Calu3 (cell line): ENCODE measurements around the gene VAV1. TPM values are rescaled to one million over a fixed set of nuclear protein-coding genes. Genes with fewer than 3 reads are reported as not detected.

Experiments used
- BruUV-seq: library from RNA; stranded (reverse); fragments of 400-500 nt; replicated peaks from 2 replicates; lab custom pipeline; 2021; lab: Mats Ljungman, UMichigan
- CTCF ChIA-PET: fragments of 300-600 bp; sonication (Branson Sonifier 250); formaldehyde crosslinking; loops from one replicate; lab custom pipeline; 2022; ENCODE audit warnings: antibody characterized with exemption; lab: Charles Lee
- DNase-seq: peaks from one replicate; pipeline ENCODE4 v3.0.0; 2022
- H3K27ac Mint-ChIP-seq: one replicate; pipeline ENCODE4 v1.8.0; 2022; ENCODE audit warnings: mixed read lengths; ENCODE audit not compliant: unreplicated experiment
- H3K27me3 Mint-ChIP-seq: one replicate; pipeline ENCODE4 v1.8.0; 2022; ENCODE audit warnings: mixed read lengths; ENCODE audit not compliant: unreplicated experiment
- H3K36me3 Mint-ChIP-seq: one replicate; pipeline ENCODE4 v1.8.0; 2022; ENCODE audit warnings: mild to moderate bottlenecking, moderate library complexity, mixed read lengths; ENCODE audit not compliant: insufficient read depth, unreplicated experiment
- H3K4me1 Mint-ChIP-seq: one replicate; pipeline ENCODE4 v1.8.0; 2022; ENCODE audit warnings: mild to moderate bottlenecking, low read depth, mixed read lengths; ENCODE audit not compliant: unreplicated experiment
- H3K4me3 Mint-ChIP-seq: one replicate; pipeline ENCODE4 v1.8.0; 2022; ENCODE audit warnings: mild to moderate bottlenecking, low read depth, moderate library complexity, mixed read lengths; ENCODE audit not compliant: unreplicated experiment
- H3K9me3 Mint-ChIP-seq: one replicate; pipeline ENCODE4 v1.8.0; 2022; ENCODE audit warnings: low read depth, mixed read lengths; ENCODE audit not compliant: unreplicated experiment
- CTCF ChIP-seq: fragments of 200-600 bp; IDR thresholded peaks from one replicate; pipeline ENCODE4 v1.8.0; 2022; ENCODE audit warnings: antibody characterized with exemption; ENCODE audit not compliant: unreplicated experiment
- intact Hi-C: fragments of 100-400 bp; cut with micrococcal nuclease; formaldehyde crosslinking; loops from one replicate; pipeline ENCODE4 v1.10.0; 2022; ENCODE audit not compliant: unreplicated experiment
- total RNA-seq: library from RNA; stranded (reverse); gene quantifications from 2 replicates; pipeline ENCODE4 v1.2.3, GENCODE V29; 2022

The VAV1 gene
- total RNA-seq, 1 experiment from 2014 or later: 0.28 TPM

- H3K4me1 Mint-ChIP-seq: peaks cover 12% of the 10 kb centered on the region
- H3K9me3 Mint-ChIP-seq: no peaks in the 10 kb centered on the region
- peaks cover 3% of the 10 kb centered on the region for H3K36me3 Mint-ChIP-seq
- no peak for DNase-seq
- CTCF ChIA-PET: no interaction called here
- no peak for TF ChIP-seq CTCF
- intact Hi-C loops: no loop called here
- no TSS peak for BruUV-seq
- H3K27me3 Mint-ChIP-seq: peaks cover 42% of the 10 kb centered on the region
- H3K27ac Mint-ChIP-seq: no peak overlapping the region
- H3K4me3 Mint-ChIP-seq: no peak overlapping the region
Measured at GRCh38 chr19:6833166-6833790, 60.8 kb downstream of the VAV1 start.

GRCh38 chr19:6834433-6834832 is 61.9 kb downstream of the VAV1 start:
- intact Hi-C loops: no loop called here
- BruUV-seq: no TSS peak
- Mint-ChIP-seq H3K4me1 (peaks cover 8% of the 10 kb centered on the region), H3K36me3 (no peaks in the 10 kb centered on the region), H3K4me3 (no peak overlapping the region), H3K27ac (no peak overlapping the region), H3K9me3 (no peaks in the 10 kb centered on the region), H3K27me3 (peaks cover 42% of the 10 kb centered on the region)
- no peak for DNase-seq
- TF ChIP-seq CTCF: no peak
- CTCF ChIA-PET: interaction anchor here (0.6 kb wide), 2 partner anchors 18 to 297 kb away, joined by 4 to 6 read pairs; no protein-coding TSS in a partner anchor

- intact Hi-C loops: no loop called here
- TF ChIP-seq CTCF: no peak
- Mint-ChIP-seq H3K4me3 (no peak overlapping the region), H3K9me3 (no peaks in the 10 kb centered on the region), H3K27ac (no peak overlapping the region), H3K4me1 (peaks cover 8% of the 10 kb centered on the region), H3K36me3 (no peaks in the 10 kb centered on the region), H3K27me3 (peaks cover 42% of the 10 kb centered on the region)
- CTCF ChIA-PET: no interaction called here
- no peak for DNase-seq
- BruUV-seq: no TSS peak
Measured at GRCh38 chr19:6835501-6835900, 63.0 kb downstream of the VAV1 start.

- no peak for DNase-seq
- Mint-ChIP-seq H3K4me1 (peaks cover 8% of the 10 kb centered on the region), H3K36me3 (no peaks in the 10 kb centered on the region), H3K27ac (no peak overlapping the region), H3K9me3 (no peaks in the 10 kb centered on the region), H3K4me3 (no peak overlapping the region), H3K27me3 (peaks cover 22% of the 10 kb centered on the region)
- intact Hi-C loops: no loop called here
- no peak for TF ChIP-seq CTCF
- CTCF ChIA-PET: no interaction called here
- no TSS peak for BruUV-seq
Measured at GRCh38 chr19:6837525-6837924, 65.0 kb downstream of the VAV1 start.
